Heart left ventricle (tissue), 13 donors: Measurements from ENCODE around the gene SLC47A2.

Experiments
- CTCF ChIP-seq, 12 donors: fragments of 200-600 bp; sonication (generic) in 4 of 12; IDR thresholded peaks; one replicate each; pipeline versions ENCODE4 v1.5.0 to v1.8.0; 2018 to 2022; ENCODE audit warnings: antibody characterized with exemption in 12 of 12, mild to moderate bottlenecking in 5 of 12
- POLR2A ChIP-seq, 2 donors: fragments of 450-650 bp; IDR thresholded peaks; one replicate each; pipeline ENCODE4 v1.6.1; 2017; ENCODE audit warnings: antibody characterized with exemption in 2 of 2, mild to moderate bottlenecking in 2 of 2, moderate library complexity in 2 of 2
- donor health status: ischemic (EF 13 %, LVEDD 7.1; RV severe dilation, severe dysfunction).
- donor health status: DM: no; HTN: yes; CAD: no.
- donor health status: DM: no; HTN: no; CAD: no.
- donor health status: ischemic (EF 25% LVEDD 6.9; RV normal size, moderate dysfunction).
- donor health status: ischemic (EF 25% LVEDD 5.7; RV mildly dilated, moderate dysfunction).
- donor health status: ischemic (EF 35%, LVEDD 5.7; RV mildly dilated, moderate dysfunction).
- donor health status: nonischemic (EF 11% LVEDD 7.7; RV severe dilation, severe dysfunction).
- donor health status: DM: yes; HTN: yes; CAD: no.
- donor health status: PGD.
- donor health status: ischemic (EF 29% LVEDD 5.4; RV normal size, mild dysfunction).
- donor health status: nonischemic (EF 23%, LVEDD 6.1; RV moderate dilation, normal function).

- TF ChIP-seq POLR2A (IDR thresholded peaks at IDR 0.05) = no peak
- no peak for TF ChIP-seq CTCF (IDR thresholded peaks at IDR 0.05)
Measured at GRCh38 chr17:19654896-19655295, 61.5 kb downstream of the SLC47A2 start.
